ENCODE data around the gene MBNL2.

DNA sequence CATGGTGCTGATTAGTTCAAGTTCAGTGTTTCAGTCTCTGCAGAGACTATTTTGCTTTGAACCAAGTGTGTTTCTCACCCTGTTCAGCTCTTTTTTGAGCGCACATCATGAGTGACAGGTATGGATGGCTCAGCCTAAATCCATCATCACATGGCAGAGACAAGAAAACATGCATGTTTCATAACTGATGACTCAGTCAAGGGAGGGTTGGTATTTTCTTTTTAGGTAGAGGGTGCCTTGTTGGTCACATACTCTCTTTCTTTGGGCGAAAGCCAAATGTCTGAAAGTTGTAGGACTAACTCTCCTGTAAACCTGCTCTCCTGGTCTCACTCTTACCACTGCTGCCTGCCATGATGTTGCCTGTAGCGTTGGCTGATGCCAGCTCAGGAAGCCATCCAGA, 163.7 kb downstream of the MBNL2 start:
- TF ChIP-seq, protein P1, sequence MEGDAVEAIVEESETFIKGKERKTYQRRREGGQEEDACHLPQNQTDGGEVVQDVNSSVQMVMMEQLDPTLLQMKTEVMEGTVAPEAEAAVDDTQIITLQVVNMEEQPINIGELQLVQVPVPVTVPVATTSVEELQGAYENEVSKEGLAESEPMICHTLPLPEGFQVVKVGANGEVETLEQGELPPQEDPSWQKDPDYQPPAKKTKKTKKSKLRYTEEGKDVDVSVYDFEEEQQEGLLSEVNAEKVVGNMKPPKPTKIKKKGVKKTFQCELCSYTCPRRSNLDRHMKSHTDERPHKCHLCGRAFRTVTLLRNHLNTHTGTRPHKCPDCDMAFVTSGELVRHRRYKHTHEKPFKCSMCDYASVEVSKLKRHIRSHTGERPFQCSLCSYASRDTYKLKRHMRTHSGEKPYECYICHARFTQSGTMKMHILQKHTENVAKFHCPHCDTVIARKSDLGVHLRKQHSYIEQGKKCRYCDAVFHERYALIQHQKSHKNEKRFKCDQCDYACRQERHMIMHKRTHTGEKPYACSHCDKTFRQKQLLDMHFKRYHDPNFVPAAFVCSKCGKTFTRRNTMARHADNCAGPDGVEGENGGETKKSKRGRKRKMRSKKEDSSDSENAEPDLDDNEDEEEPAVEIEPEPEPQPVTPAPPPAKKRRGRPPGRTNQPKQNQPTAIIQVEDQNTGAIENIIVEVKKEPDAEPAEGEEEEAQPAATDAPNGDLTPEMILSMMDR (conservative IDR thresholded peaks at IDR 0.05; ENCODE audit: low read depth, low read length), result no peak
- TF ChIP-seq EZH2 (IDR thresholded peaks at IDR 0.05; ENCODE audit: low read length, unreplicated experiment), result no peak
- TF ChIP-seq EZH2phosphoT487 (IDR thresholded peaks at IDR 0.05; ENCODE audit: borderline replicate concordance, low read length), result no peak

Measured in PC-3 (cell line).